GM18508 (cell line): ENCODE data around the gene EFCAB10.

Experiments used
- ATAC-seq: cut with Tn5 transposase; IDR thresholded peaks from one replicate; pipeline ENCODE4 v1.9.1; 2021; ENCODE audit warnings: moderate number of reproducible peaks; ENCODE audit not compliant: insufficient read depth, unreplicated experiment

EFCAB10 gene

GRCh38 chr7:105581066-105581811 is at the start of gene EFCAB10:
Gene EFCAB10, minus strand, starts transcription at chr7:105581493. Its CDS starts 30 bp downstream, at chr7:105581463.
- peak; percentile 78 for ATAC-seq

- no peak for ATAC-seq
Observed at GRCh38 chr7:105625986-105626385, 44.7 kb upstream of the EFCAB10 start.

GRCh38 chr7:105623906-105624305 is 42.6 kb upstream of the EFCAB10 start:
- no peak for ATAC-seq

GRCh38 chr7:105623378-105623777 is 42.1 kb upstream of the EFCAB10 start:
- no peak for ATAC-seq

- no peak for ATAC-seq
Observed at GRCh38 chr7:105622106-105622731, 40.9 kb upstream of the EFCAB10 start.

GRCh38 chr7:105621617-105622016 is 40.3 kb upstream of the EFCAB10 start:
- ATAC-seq = no peak

- ATAC-seq = no peak
Observed at GRCh38 chr7:105621176-105621575, 39.9 kb upstream of the EFCAB10 start.

GRCh38 chr7:105619590-105619989 is 38.3 kb upstream of the EFCAB10 start:
- no peak for ATAC-seq

GRCh38 chr7:105618016-105618296 is 36.7 kb upstream of the EFCAB10 start:
- ATAC-seq = no peak

GRCh38 chr7:105617280-105618015 is 36.2 kb upstream of the EFCAB10 start:
- no peak for ATAC-seq

- no peak for ATAC-seq
Observed at GRCh38 chr7:105614341-105614840, 33.1 kb upstream of the EFCAB10 start.

- no peak for ATAC-seq
Observed at GRCh38 chr7:105613611-105614330, 32.5 kb upstream of the EFCAB10 start.

GRCh38 chr7:105612806-105613205 is 31.5 kb upstream of the EFCAB10 start:
- ATAC-seq = no peak

GRCh38 chr7:105611856-105612775 is 30.8 kb upstream of the EFCAB10 start:
- ATAC-seq = no peak

GRCh38 chr7:105610165-105610930 is 29.1 kb upstream of the EFCAB10 start:
- no peak for ATAC-seq

- ATAC-seq = no peak
Observed at GRCh38 chr7:105602325-105603305, 21.3 kb upstream of the EFCAB10 start.

GRCh38 chr7:105600720-105601550 is 19.6 kb upstream of the EFCAB10 start:
- ATAC-seq = no peak
